Measurements from ENCODE around the gene KIF6.

The KIF6 gene

DNA sequence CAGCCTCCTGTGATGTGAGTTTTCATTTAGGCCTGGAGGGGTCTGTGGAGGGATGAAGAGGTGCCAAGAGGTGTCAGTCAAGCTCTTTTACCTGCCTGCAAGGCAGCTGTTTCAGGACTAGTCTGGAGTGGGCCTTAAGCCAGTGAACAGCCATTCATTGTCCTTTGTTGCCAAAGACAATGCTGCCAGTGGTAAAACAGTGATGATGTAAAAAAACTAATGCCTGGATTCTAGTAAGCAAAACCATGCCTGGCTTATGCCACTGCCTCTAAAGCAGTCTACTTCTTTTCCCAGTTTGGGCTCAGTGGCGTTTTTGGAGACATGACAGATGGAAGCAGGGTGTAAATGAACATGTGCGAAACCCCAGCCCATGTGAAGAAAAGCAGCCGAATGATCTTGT, 309.2 kb downstream of the KIF6 start:
- H3K4me3 ChIP-seq (ENCODE audit: low read depth, low read length), result no peak overlapping the region
- H3K27ac ChIP-seq, result no peak overlapping the region
- DNase-seq, result no peak
- no peaks in the 10 kb centered on the region for H3K9me3 ChIP-seq (ENCODE audit: severe bottlenecking)
- no peaks in the 10 kb centered on the region for H3K36me3 ChIP-seq
- TF ChIP-seq, protein P1, sequence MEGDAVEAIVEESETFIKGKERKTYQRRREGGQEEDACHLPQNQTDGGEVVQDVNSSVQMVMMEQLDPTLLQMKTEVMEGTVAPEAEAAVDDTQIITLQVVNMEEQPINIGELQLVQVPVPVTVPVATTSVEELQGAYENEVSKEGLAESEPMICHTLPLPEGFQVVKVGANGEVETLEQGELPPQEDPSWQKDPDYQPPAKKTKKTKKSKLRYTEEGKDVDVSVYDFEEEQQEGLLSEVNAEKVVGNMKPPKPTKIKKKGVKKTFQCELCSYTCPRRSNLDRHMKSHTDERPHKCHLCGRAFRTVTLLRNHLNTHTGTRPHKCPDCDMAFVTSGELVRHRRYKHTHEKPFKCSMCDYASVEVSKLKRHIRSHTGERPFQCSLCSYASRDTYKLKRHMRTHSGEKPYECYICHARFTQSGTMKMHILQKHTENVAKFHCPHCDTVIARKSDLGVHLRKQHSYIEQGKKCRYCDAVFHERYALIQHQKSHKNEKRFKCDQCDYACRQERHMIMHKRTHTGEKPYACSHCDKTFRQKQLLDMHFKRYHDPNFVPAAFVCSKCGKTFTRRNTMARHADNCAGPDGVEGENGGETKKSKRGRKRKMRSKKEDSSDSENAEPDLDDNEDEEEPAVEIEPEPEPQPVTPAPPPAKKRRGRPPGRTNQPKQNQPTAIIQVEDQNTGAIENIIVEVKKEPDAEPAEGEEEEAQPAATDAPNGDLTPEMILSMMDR (IDR thresholded peaks at IDR 0.05; ENCODE audit: low read depth, low read length), result no peak
- H3K27me3 ChIP-seq (ENCODE audit: insufficient read depth, low read depth, severe bottlenecking), result no peaks in the 10 kb centered on the region

DNA sequence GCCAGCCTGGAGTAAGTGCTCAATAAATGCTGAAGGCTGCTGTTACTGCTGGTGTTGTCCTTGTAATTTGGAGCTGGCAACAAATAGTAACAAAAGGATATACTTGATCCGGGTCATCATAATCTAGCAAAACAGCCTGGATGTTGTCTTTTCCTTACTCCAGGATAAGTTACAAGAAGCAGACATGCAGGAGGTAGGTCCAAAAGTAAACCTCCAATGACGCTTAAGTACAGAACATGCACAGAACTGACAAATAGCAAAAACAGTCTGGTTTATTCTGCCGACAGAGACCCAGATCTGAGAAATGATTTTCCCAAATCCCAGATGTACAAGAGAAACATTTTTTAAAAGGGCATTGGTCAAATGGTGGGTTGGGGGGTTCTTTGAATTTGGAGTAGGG, 309.7 kb downstream of the KIF6 start:
- Histone ChIP-seq H3K27ac (no peak overlapping the region), H3K9me3 (ENCODE audit: severe bottlenecking) (no peaks in the 10 kb centered on the region), H3K4me3 (ENCODE audit: low read depth, low read length) (no peak overlapping the region), H3K27me3 (ENCODE audit: insufficient read depth, low read depth, severe bottlenecking) (no peaks in the 10 kb centered on the region), H3K36me3 (no peaks in the 10 kb centered on the region)
- DNase-seq, result no peak
- TF ChIP-seq, protein P1 (IDR thresholded peaks at IDR 0.05; ENCODE audit: low read depth, low read length), result no peak

DNA sequence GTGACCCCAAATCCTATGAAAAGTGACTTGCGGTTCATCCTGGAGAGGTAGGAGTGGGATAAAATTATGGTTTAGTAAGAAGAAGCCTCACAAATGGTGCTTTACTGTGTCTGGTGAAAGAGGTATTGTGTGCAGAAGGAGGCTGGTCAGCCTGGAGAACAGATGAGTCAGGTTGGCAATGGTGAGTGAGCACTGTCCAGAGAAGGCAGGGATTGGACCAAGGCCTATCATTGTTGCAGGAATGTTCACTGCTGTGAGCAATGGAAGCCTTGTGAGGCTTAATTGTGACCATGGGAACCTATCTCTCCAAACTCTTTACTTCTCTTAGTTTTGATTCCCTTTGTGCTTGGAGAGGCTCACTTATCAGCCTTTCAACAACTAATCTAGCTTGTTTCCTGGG, 313.7 kb downstream of the KIF6 start:
- no peaks in the 10 kb centered on the region for H3K27me3 ChIP-seq (ENCODE audit: insufficient read depth, low read depth, severe bottlenecking)
- no peak overlapping the region for H3K4me3 ChIP-seq (ENCODE audit: low read depth, low read length)
- TF ChIP-seq, protein P1 (IDR thresholded peaks at IDR 0.05; ENCODE audit: low read depth, low read length), result no peak
- H3K36me3 ChIP-seq, result no peaks in the 10 kb centered on the region
- no peaks in the 10 kb centered on the region for H3K9me3 ChIP-seq (ENCODE audit: severe bottlenecking)
- no peak for DNase-seq
- no peak overlapping the region for H3K27ac ChIP-seq

DNA sequence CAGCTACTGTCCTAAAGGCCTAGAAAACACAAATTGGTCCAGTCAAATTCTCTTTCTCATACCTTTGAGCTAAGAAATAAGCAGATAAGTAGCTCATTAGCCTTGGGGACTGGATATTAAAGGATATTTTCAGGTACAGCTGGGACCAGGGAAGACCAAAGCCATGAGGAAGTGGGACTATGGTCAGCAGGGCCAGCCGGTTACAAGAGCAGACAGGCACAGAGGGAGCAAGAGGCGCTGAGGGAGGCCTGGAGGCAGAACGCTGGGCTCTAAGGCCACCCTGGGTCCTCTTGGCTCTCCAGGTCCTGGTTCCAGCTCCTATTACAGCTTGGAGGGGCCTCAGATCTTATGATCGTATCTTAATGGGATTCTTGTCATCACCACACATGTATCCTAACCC, 314.2 kb downstream of the KIF6 start:
- DNase-seq, result no peak
- TF ChIP-seq, protein P1 (IDR thresholded peaks at IDR 0.05; ENCODE audit: low read depth, low read length), result no peak
- Histone ChIP-seq H3K36me3 (no peaks in the 10 kb centered on the region), H3K27ac (no peak overlapping the region), H3K27me3 (ENCODE audit: insufficient read depth, low read depth, severe bottlenecking) (no peaks in the 10 kb centered on the region), H3K9me3 (ENCODE audit: severe bottlenecking) (no peaks in the 10 kb centered on the region), H3K4me3 (ENCODE audit: low read depth, low read length) (no peak overlapping the region)

DNA sequence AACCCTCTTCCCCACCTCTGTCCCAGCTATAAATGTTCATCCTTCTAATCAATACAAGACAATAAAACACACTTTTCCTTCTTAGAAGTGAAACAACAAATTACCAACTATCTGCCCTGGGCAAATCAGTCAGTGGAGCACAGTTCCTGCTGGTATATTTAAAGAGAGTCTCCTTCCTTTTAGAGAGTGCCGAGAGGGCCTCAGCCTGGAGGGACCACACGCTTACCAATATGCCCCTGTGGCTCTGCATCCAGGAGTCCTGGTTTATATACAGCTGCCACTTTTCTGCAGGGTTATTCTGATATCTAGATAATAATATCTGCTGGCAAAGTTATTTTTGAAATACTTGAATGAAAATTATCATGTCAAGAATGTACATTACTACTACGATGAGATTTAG, 315.3 kb downstream of the KIF6 start:
- H3K9me3 ChIP-seq (ENCODE audit: severe bottlenecking), result no peaks in the 10 kb centered on the region
- H3K27ac ChIP-seq, result no peak overlapping the region
- no peak overlapping the region for H3K4me3 ChIP-seq (ENCODE audit: low read depth, low read length)
- TF ChIP-seq, protein P1 (IDR thresholded peaks at IDR 0.05; ENCODE audit: low read depth, low read length), result no peak
- DNase-seq, result no peak
- H3K27me3 ChIP-seq (ENCODE audit: insufficient read depth, low read depth, severe bottlenecking), result no peaks in the 10 kb centered on the region
- no peaks in the 10 kb centered on the region for H3K36me3 ChIP-seq

DNA sequence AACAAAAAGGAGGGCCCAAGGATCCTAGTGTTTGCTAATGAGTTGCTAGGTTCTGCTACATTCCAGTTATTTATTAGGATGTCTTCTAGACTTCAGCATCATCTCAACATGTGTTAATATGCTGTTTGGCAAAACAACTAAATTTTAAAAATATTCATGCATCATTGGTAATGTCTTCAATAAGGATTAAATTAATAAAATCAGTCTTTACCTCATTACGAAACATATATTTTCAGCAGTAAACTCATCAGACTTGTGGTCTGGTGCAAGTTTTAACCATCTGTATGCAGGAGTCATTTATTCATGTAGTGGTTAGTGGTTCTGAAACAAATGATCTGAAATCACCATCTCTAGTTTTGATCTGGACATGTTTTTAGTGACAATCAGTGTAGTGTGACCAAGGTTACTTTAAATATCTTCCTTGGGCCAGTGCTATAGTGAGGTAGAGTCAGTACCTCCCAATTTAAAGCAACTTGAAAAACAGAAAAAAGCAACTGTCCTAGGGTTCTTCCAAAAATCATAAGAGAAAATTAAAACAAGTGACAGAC, 317.7 kb downstream of the KIF6 start:
- Histone ChIP-seq H3K27ac (no peak overlapping the region), H3K4me3 (ENCODE audit: low read depth, low read length) (no peak overlapping the region), H3K36me3 (no peaks in the 10 kb centered on the region), H3K27me3 (ENCODE audit: insufficient read depth, low read depth, severe bottlenecking) (no peaks in the 10 kb centered on the region), H3K9me3 (ENCODE audit: severe bottlenecking) (no peaks in the 10 kb centered on the region)
- DNase-seq, result no peak
- TF ChIP-seq, protein P1 (IDR thresholded peaks at IDR 0.05; ENCODE audit: low read depth, low read length), result no peak
